Vagina (tissue), 2 donors: ENCODE data around the gene B4GALNT1. TPM values are rescaled to one million over a fixed set of nuclear protein-coding genes. Genes with fewer than 3 reads are reported as not detected.

Source experiments
- DNase-seq, 2 donors: peaks; one replicate each; pipeline ENCODE4 v3.0.0-alpha.2; 2017; ENCODE audit errors: extremely low spot score in 2 of 2
- H3K27ac ChIP-seq: fragments of 200-600 bp; sonication (generic); one replicate; pipeline ENCODE4 v1.5.1; 2019
- H3K27me3 ChIP-seq: fragments of 200-600 bp; sonication (generic); one replicate; pipeline ENCODE4 v1.5.1; 2019
- H3K36me3 ChIP-seq, 2 donors: fragments of 200-600 bp; sonication (generic); one replicate each; pipeline ENCODE4 v1.5.1; 2017 to 2019
- H3K4me1 ChIP-seq: fragments of 200-600 bp; sonication (generic); one replicate; pipeline ENCODE4 v1.5.1; 2019
- H3K4me3 ChIP-seq, 2 donors: fragments of 200-600 bp; sonication (generic); 1 replicate in 1 of 2; 2 replicates in 1 of 2; pipeline ENCODE4 v1.5.1; 2016 to 2019
- H3K9me3 ChIP-seq: fragments of 200-600 bp; sonication (generic); one replicate; pipeline ENCODE4 v1.5.1; 2019
- POLR2A ChIP-seq, 2 donors: fragments of 450-650 bp; IDR thresholded peaks; one replicate each; pipeline ENCODE4 v1.6.1; 2017; ENCODE audit warnings: antibody characterized with exemption in 2 of 2, mild to moderate bottlenecking in 2 of 2, moderate library complexity in 2 of 2
- POLR2AphosphoS5 ChIP-seq, 2 donors: sonication (generic); formaldehyde crosslinking; IDR thresholded peaks; one replicate each; pipeline ENCODE4 v1.9.0; 2017; ENCODE audit warnings: antibody characterized with exemption in 2 of 2, mild to moderate bottlenecking in 2 of 2, low read depth in 1 of 2; ENCODE audit not compliant: insufficient read depth in 1 of 2
- intact Hi-C: fragments of 100-400 bp; cut with DNase I; formaldehyde crosslinking; loops from one replicate; pipeline ENCODE4 v1.15.1; 2023
- total RNA-seq: library from RNA; depleted of rRNA; stranded (reverse); fragments of >200 nt; gene quantifications from one replicate; pipeline ENCODE4 v1.2.3, GENCODE V29; 2016
- TF ChIP-seq, protein P1 (sequence below), 3 experiments: fragments of 450-650 bp in 2 of 3; fragments of 200-600 bp in 1 of 3; sonication (generic) in 1 of 3; IDR thresholded peaks; one replicate each; pipeline ENCODE4 v1.5.1; 2017 to 2019; ENCODE audit warnings: antibody characterized with exemption in 3 of 3, mild to moderate bottlenecking in 2 of 3, moderate library complexity in 2 of 3

The B4GALNT1 gene
- total RNA-seq, 1 donor from 2014 or later: 7.6 TPM

DNA sequence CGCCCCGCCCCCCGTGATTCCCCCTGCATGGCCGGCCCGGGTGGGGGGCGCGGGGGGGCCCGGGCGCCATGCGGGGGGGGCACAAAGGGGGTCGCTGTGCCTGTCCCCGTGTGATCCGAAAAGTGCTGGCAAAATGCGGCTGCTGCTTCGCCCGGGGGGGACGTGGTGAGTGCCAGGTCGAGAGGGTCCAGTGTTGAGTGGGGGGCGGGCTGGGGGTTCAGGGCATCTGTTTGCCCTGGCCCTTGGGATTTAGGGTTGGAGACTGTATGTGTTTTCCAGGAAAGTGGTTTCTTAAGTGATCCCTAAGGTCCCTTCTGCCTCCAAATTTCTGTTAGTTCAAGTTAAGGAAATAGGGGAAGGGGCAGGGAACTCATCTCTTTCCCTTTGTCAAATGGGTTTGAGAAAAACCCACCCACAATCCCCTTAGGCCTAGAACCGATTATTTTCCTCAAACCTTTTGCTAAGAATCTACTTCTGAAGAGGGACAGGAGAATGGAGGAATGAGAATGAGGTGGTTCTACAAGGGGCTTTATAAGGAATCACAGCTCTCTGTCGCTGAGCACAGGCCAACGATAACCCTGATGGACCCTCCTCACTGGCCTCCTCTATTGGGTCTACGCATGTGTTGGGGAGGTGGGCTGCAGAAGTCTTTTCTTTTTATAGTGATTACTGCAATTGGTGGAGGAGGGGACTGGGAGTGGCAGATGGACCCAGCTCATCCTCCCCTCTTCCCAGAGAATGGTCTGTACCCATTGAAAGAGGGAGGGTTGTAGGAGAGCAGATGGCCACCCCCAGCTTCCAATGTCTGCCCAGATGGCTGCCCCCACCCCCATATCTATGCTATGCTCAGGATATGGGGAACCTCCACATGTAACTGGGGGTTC lies 20.9 kb downstream of the B4GALNT1 start:
- intact Hi-C loops: no loop called here
- peaks cover 20% of the 10 kb centered on the region for H3K4me1 ChIP-seq
- no peak for DNase-seq
- no peaks in the 10 kb centered on the region for H3K27me3 ChIP-seq
- TF ChIP-seq POLR2AphosphoS5 (IDR thresholded peaks at IDR 0.05; ENCODE audit: insufficient read depth in 1 of 2, low read depth in 1 of 2): no peak
- no peak for TF ChIP-seq POLR2A (IDR thresholded peaks at IDR 0.05)
- TF ChIP-seq, protein P1, sequence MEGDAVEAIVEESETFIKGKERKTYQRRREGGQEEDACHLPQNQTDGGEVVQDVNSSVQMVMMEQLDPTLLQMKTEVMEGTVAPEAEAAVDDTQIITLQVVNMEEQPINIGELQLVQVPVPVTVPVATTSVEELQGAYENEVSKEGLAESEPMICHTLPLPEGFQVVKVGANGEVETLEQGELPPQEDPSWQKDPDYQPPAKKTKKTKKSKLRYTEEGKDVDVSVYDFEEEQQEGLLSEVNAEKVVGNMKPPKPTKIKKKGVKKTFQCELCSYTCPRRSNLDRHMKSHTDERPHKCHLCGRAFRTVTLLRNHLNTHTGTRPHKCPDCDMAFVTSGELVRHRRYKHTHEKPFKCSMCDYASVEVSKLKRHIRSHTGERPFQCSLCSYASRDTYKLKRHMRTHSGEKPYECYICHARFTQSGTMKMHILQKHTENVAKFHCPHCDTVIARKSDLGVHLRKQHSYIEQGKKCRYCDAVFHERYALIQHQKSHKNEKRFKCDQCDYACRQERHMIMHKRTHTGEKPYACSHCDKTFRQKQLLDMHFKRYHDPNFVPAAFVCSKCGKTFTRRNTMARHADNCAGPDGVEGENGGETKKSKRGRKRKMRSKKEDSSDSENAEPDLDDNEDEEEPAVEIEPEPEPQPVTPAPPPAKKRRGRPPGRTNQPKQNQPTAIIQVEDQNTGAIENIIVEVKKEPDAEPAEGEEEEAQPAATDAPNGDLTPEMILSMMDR (IDR thresholded peaks at IDR 0.05): no peak
- H3K4me3 ChIP-seq: peak overlapping the region; percentile 62 to 63
- peak overlapping the region; percentile 92 for H3K27ac ChIP-seq
- no peaks in the 10 kb centered on the region for H3K9me3 ChIP-seq
- peaks cover 0 to 11% of the 10 kb centered on the region in 2 donors for H3K36me3 ChIP-seq

- intact Hi-C loops: no loop called here
Measured at GRCh38 chr12:57611108-57611826, 21.7 kb downstream of the B4GALNT1 start, which contains the start of gene ARHGEF25. Gene ARHGEF25 (plus strand): TSS chr12:57611435. CDS start chr12:57611895, 460 bp downstream.

GRCh38 chr12:57610554-57611107 lies 22.4 kb downstream of the B4GALNT1 start:
- TF ChIP-seq POLR2AphosphoS5 (IDR thresholded peaks at IDR 0.05; ENCODE audit: insufficient read depth in 1 of 2, low read depth in 1 of 2): no peak
- TF ChIP-seq, protein P1 (IDR thresholded peaks at IDR 0.05): no peak
- no peak for TF ChIP-seq POLR2A (IDR thresholded peaks at IDR 0.05)
- H3K27me3 ChIP-seq: no peaks in the 10 kb centered on the region
- H3K27ac ChIP-seq: peak overlapping the region; percentile 92
- H3K4me3 ChIP-seq: peak overlapping the region; percentile 62 to 63
- intact Hi-C loops: no loop called here
- DNase-seq: no peak
- H3K36me3 ChIP-seq: peaks cover 0 to 4% of the 10 kb centered on the region in 2 donors
- H3K4me1 ChIP-seq: peaks cover 21% of the 10 kb centered on the region
- no peaks in the 10 kb centered on the region for H3K9me3 ChIP-seq

More at GRCh38 chr12:57611108-57611826, 21.7 kb downstream of the B4GALNT1 start, which contains the start of gene ARHGEF25:
- DNase-seq: no peak
- H3K36me3 ChIP-seq: peaks cover 0 to 11% of the 10 kb centered on the region in 2 donors
- no peaks in the 10 kb centered on the region for H3K9me3 ChIP-seq
- H3K4me1 ChIP-seq: peaks cover 20% of the 10 kb centered on the region
- no peaks in the 10 kb centered on the region for H3K27me3 ChIP-seq
- peak within 1 kb of the TSS; percentile 92 for H3K27ac ChIP-seq
- TF ChIP-seq, protein P1 (IDR thresholded peaks at IDR 0.05): no peak
- TF ChIP-seq POLR2A (IDR thresholded peaks at IDR 0.05) (peak in 1 of 2 donors; percentile 55), POLR2AphosphoS5 (IDR thresholded peaks at IDR 0.05; ENCODE audit: insufficient read depth in 1 of 2, low read depth in 1 of 2) (peak in 1 of 2 donors; percentile 89)
- peak within 1 kb of the TSS; percentile 62 to 63 for H3K4me3 ChIP-seq

DNA sequence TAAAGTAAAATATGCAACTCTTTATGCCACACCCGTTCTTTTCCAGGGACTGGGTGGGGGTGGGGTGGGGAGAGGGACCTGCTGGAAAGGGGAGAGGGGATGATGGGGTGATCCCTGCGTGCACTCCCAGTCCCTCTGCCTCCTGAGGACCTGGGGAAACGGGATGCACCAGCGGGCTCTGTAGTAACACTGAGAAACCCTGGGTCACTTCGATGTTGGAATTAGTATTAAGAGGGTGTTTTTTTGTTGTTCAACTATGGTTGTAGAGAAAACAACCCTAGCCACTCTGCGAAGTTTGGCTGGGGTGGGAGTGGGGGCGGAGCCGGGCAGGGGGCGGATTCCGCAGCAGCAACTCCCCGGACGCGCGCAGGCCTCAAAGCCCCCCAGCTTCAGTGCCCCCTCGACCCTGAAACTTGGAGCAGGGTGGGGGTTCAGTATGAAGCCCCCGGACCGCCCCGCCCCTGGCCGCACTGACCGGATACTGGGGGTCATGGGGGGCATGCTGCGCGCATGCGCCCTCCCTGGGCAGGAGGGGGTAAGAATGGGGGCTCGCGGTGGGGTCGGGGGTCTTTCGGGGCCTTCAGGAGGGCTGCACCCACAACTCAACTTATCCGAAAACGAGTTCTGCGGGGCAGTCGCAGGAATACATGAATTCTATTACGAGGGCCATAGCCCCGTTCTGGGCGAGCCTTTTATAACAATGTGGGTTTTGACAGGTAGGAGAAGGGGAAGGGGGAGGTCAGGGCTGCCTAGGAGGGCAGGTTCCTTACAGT lies 23.0 kb downstream of the B4GALNT1 start:
- no peak for TF ChIP-seq POLR2AphosphoS5 (IDR thresholded peaks at IDR 0.05; ENCODE audit: insufficient read depth in 1 of 2, low read depth in 1 of 2)
- TF ChIP-seq POLR2A (IDR thresholded peaks at IDR 0.05): no peak
- TF ChIP-seq, protein P1 (IDR thresholded peaks at IDR 0.05): no peak
- no peak for DNase-seq
- intact Hi-C loops: loop anchor here (5.0 kb wide), 1 partner anchor 1987 kb away; the partner anchor contains the start of gene SLC16A7
- H3K9me3 ChIP-seq: no peaks in the 10 kb centered on the region
- peak overlapping the region; percentile 92 for H3K27ac ChIP-seq
- no peaks in the 10 kb centered on the region for H3K27me3 ChIP-seq
- H3K4me3 ChIP-seq: peak overlapping the region; percentile 62 to 63
- no peaks in the 10 kb centered on the region for H3K36me3 ChIP-seq
- peaks cover 28% of the 10 kb centered on the region for H3K4me1 ChIP-seq
